ENCODE measurements around the gene SMOC2.

- TF ChIP-seq, protein P1, sequence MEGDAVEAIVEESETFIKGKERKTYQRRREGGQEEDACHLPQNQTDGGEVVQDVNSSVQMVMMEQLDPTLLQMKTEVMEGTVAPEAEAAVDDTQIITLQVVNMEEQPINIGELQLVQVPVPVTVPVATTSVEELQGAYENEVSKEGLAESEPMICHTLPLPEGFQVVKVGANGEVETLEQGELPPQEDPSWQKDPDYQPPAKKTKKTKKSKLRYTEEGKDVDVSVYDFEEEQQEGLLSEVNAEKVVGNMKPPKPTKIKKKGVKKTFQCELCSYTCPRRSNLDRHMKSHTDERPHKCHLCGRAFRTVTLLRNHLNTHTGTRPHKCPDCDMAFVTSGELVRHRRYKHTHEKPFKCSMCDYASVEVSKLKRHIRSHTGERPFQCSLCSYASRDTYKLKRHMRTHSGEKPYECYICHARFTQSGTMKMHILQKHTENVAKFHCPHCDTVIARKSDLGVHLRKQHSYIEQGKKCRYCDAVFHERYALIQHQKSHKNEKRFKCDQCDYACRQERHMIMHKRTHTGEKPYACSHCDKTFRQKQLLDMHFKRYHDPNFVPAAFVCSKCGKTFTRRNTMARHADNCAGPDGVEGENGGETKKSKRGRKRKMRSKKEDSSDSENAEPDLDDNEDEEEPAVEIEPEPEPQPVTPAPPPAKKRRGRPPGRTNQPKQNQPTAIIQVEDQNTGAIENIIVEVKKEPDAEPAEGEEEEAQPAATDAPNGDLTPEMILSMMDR (IDR thresholded peaks at IDR 0.05): no peak
- TF ChIP-seq POLR2A (IDR thresholded peaks at IDR 0.05): no peak
Observed at GRCh38 chr6:168441434-168442391, 729 bp downstream of the SMOC2 start.

Data from prostate gland (tissue), 2 donors.